GM18502 (cell line): ENCODE results near the gene PARD3.

ENCODE experiments used
- ATAC-seq: cut with Tn5 transposase; IDR thresholded peaks from one replicate; pipeline ENCODE4 v1.9.1; 2021; ENCODE audit warnings: mild to moderate bottlenecking; ENCODE audit not compliant: unreplicated experiment, poor library complexity

PARD3 gene

GRCh38 chr10:34113504-34114225 lies 701.4 kb downstream of the PARD3 start:
- ATAC-seq: no peak

GRCh38 chr10:34112171-34112782 lies 702.8 kb downstream of the PARD3 start:
- ATAC-seq: no peak

GRCh38 chr10:34111179-34111578 lies 703.9 kb downstream of the PARD3 start:
- no peak for ATAC-seq

GRCh38 chr10:34109952-34110702 lies 705.0 kb downstream of the PARD3 start:
- ATAC-seq: no peak

GRCh38 chr10:34109495-34109894 lies 705.6 kb downstream of the PARD3 start:
- ATAC-seq: no peak

GRCh38 chr10:34107626-34108516 lies 707.2 kb downstream of the PARD3 start:
- no peak for ATAC-seq

- ATAC-seq: no peak
Measured at GRCh38 chr10:34106356-34106885, 708.7 kb downstream of the PARD3 start.

- no peak for ATAC-seq
Measured at GRCh38 chr10:34104829-34105572, 710.1 kb downstream of the PARD3 start.

- ATAC-seq: no peak
Measured at GRCh38 chr10:34102893-34103506, 712.1 kb downstream of the PARD3 start.

GRCh38 chr10:34102237-34102673 lies 712.8 kb downstream of the PARD3 start:
- no peak for ATAC-seq

GRCh38 chr10:34101001-34101400 lies 714.1 kb downstream of the PARD3 start:
- ATAC-seq: no peak

- no peak for ATAC-seq
Measured at GRCh38 chr10:34098821-34099567, 716.1 kb downstream of the PARD3 start.

GRCh38 chr10:34097682-34098081 lies 717.4 kb downstream of the PARD3 start:
- ATAC-seq: no peak

- no peak for ATAC-seq
Measured at GRCh38 chr10:34094961-34095360, 720.1 kb downstream of the PARD3 start.

GRCh38 chr10:34094146-34094696 lies 720.9 kb downstream of the PARD3 start:
- no peak for ATAC-seq

GRCh38 chr10:34092891-34093290 lies 722.2 kb downstream of the PARD3 start:
- no peak for ATAC-seq

- ATAC-seq: no peak
Measured at GRCh38 chr10:34091635-34092195, 723.4 kb downstream of the PARD3 start.

GRCh38 chr10:34089253-34089652 lies 725.8 kb downstream of the PARD3 start:
- no peak for ATAC-seq
